ENCODE data around the gene ZNF710.

DNA sequence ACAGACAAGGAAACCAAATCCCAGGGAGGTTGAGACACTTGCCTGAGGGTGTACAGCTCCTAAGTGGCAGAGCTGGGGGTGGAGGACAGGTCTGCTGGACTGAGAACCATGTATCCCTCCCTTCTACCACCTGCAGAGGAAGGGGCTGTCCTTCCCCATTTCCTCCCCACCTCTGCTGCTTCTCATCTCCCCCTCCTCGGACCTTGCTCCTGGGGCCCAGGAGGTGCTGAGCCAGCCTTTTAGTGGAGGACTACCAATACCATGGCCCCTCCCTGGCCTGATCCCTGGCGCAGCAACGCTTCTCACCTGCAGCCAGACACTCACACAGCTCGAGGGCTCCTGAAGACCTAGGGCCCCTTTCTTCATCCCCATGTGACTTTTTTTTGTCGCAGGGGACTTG is 50.8 kb downstream of the ZNF710 start:
- TF ChIP-seq POLR2AphosphoS5 (IDR thresholded peaks at IDR 0.05; ENCODE audit: low read depth, low read length), result no peak
- TF ChIP-seq POLR2A (IDR thresholded peaks at IDR 0.05; ENCODE audit: low read depth, low read length), result no peak
- TF ChIP-seq TAF1 (IDR thresholded peaks at IDR 0.05; ENCODE audit: low read depth, low read length), result no peak
